ENCODE results near the gene GATA5.

GATA5 gene

GRCh38 chr20:62496568-62497218 lies 20.9 kb upstream of the GATA5 start:
- TF ChIP-seq CTCF (IDR thresholded peaks at IDR 0.05; ENCODE audit: low read length) (peak; percentile 56), EZH2 (IDR thresholded peaks at IDR 0.05; ENCODE audit: borderline replicate concordance, low read length) (no peak)
- Histone ChIP-seq H3K4me3 (ENCODE audit: low read depth, low read length, poor library complexity, severe bottlenecking) (no peak overlapping the region), H3K4me2 (ENCODE audit: low read length) (no peak overlapping the region), H3K27me3 (ENCODE audit: insufficient read depth, low read length) (no peaks in the 10 kb centered on the region), H3K9ac (ENCODE audit: low read length) (no peak overlapping the region), H3K27ac (ENCODE audit: low read depth, low read length, poor library complexity, severe bottlenecking) (no peak overlapping the region), H3K79me2 (ENCODE audit: insufficient read depth, low read length) (no peaks in the 10 kb centered on the region), H2AFZ (ENCODE audit: low read length) (no peak overlapping the region), H3K9me2 (ENCODE audit: low read depth, low read length) (no peaks in the 10 kb centered on the region), H3K4me1 (ENCODE audit: insufficient read depth, low read length, severe bottlenecking) (no peaks in the 10 kb centered on the region), H3F3A (ENCODE audit: insufficient read depth, low read length) (no peaks in the 10 kb centered on the region), H3K9me3 (ENCODE audit: low read length) (no peaks in the 10 kb centered on the region), H3K36me3 (ENCODE audit: insufficient read depth, low read length) (no peaks in the 10 kb centered on the region), H4K20me1 (ENCODE audit: insufficient read depth, low read length) (no peaks in the 10 kb centered on the region)

DNA sequence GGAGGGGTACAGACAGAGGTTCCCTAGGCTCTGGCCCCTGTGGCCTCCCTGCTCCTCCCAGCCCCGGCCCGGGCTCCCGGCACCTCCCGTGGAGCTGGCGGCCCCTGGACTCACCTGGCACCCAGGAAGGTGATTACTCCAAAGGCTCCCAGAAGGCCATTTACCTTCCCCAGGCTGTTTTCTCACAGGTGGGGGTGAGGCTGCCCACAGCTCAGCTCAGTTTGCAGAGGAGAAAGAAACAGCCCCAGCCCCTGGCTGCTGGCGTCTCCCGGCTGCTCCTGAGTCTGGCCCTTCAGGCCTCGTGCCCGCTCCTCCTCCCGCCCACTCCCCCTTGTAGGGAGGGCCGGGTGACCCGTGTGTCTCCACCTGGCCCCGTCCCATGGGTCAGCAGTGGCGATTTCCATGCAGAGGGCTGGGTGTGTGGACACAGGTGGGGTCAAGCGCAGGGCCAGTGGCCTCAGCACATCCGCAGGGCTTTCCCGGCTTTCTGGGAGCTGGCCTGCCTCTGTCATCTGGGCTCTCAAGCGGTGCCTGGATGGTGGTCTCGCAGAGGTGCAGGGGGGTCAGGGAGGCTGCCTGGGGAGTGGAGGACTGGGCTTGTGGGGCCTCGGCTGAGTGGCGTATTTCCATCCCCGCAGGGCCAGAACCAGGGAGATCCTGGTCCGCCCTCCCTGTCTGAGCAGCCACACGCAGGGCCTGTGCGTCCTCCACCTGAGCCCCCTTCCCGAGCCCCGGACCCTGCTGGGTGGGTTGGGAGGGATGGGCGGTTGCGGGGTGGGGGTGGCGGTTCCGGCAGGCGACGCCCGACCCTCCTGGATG lies 20.2 kb upstream of the GATA5 start:
- H3K4me1 ChIP-seq (ENCODE audit: insufficient read depth, low read length, severe bottlenecking), result no peaks in the 10 kb centered on the region
- H2AFZ ChIP-seq (ENCODE audit: low read length), result no peak overlapping the region
- no peaks in the 10 kb centered on the region for H3K9me3 ChIP-seq (ENCODE audit: low read length)
- TF ChIP-seq EZH2 (IDR thresholded peaks at IDR 0.05; ENCODE audit: borderline replicate concordance, low read length), result no peak
- TF ChIP-seq CTCF (IDR thresholded peaks at IDR 0.05; ENCODE audit: low read length), result no peak
- H3K27me3 ChIP-seq (ENCODE audit: insufficient read depth, low read length), result 0 out of 2 replicates have a peak, but pooled peaks cover 3% of the 10 kb centered on the region
- no peak overlapping the region for H3K4me2 ChIP-seq (ENCODE audit: low read length)
- H4K20me1 ChIP-seq (ENCODE audit: insufficient read depth, low read length), result no peaks in the 10 kb centered on the region
- no peak overlapping the region for H3K4me3 ChIP-seq (ENCODE audit: low read depth, low read length, poor library complexity, severe bottlenecking)
- no peak overlapping the region for H3K9ac ChIP-seq (ENCODE audit: low read length)
- H3K79me2 ChIP-seq (ENCODE audit: insufficient read depth, low read length), result no peaks in the 10 kb centered on the region
- no peaks in the 10 kb centered on the region for H3F3A ChIP-seq (ENCODE audit: insufficient read depth, low read length)
- H3K36me3 ChIP-seq (ENCODE audit: insufficient read depth, low read length), result no peaks in the 10 kb centered on the region
- H3K9me2 ChIP-seq (ENCODE audit: low read depth, low read length), result no peaks in the 10 kb centered on the region
- H3K27ac ChIP-seq (ENCODE audit: low read depth, low read length, poor library complexity, severe bottlenecking), result no peak overlapping the region

DNA sequence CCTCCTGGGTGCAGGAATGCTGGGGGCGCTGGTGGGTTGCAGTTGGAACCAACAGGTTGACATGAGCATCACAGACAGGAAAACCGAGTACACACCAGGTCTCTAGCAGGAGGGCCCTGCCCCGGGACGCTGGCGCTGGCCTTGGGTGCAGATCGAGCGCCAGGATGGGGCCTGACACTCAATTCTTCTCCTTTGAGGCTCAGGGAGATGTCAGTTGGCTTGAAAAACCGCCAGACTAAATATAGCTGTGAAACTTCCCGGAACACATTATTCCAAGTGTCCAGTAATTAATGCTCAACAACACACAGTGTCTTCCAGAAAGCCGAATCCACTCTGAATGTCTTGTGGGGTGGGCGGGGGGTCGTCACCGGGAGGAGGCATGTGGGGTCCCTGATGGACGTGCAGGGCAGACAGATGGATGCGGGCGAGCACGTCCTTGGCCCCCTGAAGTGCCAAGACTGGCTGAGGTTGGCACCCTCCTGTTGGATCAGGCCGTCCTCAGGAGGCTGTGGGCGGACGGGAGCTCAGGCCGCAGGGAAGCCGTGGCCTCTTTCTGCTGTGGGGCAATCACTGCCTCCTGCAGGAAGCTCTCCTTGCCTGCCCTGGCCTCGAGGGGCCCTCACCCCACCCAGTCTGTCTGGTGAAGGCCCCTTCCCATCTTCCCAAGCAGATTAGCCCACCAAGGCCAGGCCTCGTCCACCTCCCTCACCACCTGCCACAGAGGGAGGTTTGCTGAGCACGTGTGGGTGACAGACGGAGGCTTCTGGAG lies 19.4 kb upstream of the GATA5 start:
- Histone ChIP-seq H3K4me2 (ENCODE audit: low read length) (no peak overlapping the region), H3K79me2 (ENCODE audit: insufficient read depth, low read length) (no peaks in the 10 kb centered on the region), H3K4me1 (ENCODE audit: insufficient read depth, low read length, severe bottlenecking) (no peaks in the 10 kb centered on the region), H3K9me2 (ENCODE audit: low read depth, low read length) (no peaks in the 10 kb centered on the region), H3K27ac (ENCODE audit: low read depth, low read length, poor library complexity, severe bottlenecking) (no peak overlapping the region), H3K4me3 (ENCODE audit: low read depth, low read length, poor library complexity, severe bottlenecking) (no peak overlapping the region), H3K9ac (ENCODE audit: low read length) (no peak overlapping the region), H3F3A (ENCODE audit: insufficient read depth, low read length) (no peaks in the 10 kb centered on the region), H2AFZ (ENCODE audit: low read length) (no peak overlapping the region), H3K9me3 (ENCODE audit: low read length) (no peaks in the 10 kb centered on the region), H4K20me1 (ENCODE audit: insufficient read depth, low read length) (no peaks in the 10 kb centered on the region), H3K36me3 (ENCODE audit: insufficient read depth, low read length) (no peaks in the 10 kb centered on the region), H3K27me3 (ENCODE audit: insufficient read depth, low read length) (0 out of 2 replicates have a peak, but pooled peaks cover 4% of the 10 kb centered on the region)
- TF ChIP-seq EZH2 (IDR thresholded peaks at IDR 0.05; ENCODE audit: borderline replicate concordance, low read length) (no peak), CTCF (IDR thresholded peaks at IDR 0.05; ENCODE audit: low read length) (no peak)
